GM21515 (cell line): ENCODE measurements around the gene FARS2.

ENCODE experiments used
- ATAC-seq: cut with Tn5 transposase; IDR thresholded peaks from one replicate; pipeline ENCODE4 v1.9.1; 2021; ENCODE audit not compliant: unreplicated experiment

Gene FARS2

DNA sequence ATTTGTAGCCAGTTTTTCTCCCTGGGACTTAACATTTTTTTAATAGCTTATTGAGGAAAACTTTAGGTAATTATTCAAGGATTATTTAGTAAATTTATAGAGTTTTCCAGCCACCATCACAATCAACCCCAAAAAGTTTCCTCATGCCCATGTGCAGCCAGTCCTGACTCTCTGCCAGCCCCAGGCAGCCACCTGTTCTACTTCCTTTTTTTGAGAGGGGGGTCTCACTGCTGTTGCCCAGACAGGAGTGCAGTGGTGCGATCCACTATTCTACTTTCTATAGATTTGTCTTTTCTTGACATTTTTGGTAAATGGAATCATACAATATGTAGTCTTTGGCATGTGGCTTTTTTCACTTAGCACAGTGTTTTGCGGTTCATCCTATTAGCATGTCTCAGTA lies 200.1 kb downstream of the FARS2 start:
- no peak for ATAC-seq

GRCh38 chr6:5462856-5463255 lies 201.5 kb downstream of the FARS2 start:
- ATAC-seq, result no peak

DNA sequence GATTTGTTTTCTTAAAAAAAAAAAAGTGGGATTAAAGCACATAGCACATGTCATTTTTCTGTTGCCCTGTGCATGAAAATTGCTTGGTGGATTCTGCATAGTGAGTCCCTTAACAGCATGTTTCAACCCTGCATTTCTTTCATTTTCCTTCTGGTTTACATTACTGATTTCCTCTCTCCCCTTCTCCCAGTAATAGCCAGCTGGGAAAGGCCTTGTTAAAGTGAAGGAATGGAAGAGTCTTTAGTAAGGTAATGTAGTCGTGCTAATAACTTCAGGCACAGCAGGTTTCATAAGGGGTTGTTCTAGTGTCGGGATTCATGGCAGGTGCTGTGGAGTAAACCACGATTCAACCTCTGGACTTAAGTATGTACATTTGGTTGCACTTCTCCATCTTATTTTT lies 202.4 kb downstream of the FARS2 start:
- ATAC-seq, result no peak

- no peak for ATAC-seq
These were observed 203.0 kb downstream of the FARS2 start for GRCh38 chr6:5464099-5464885.

- ATAC-seq, result no peak
These were observed 205.2 kb downstream of the FARS2 start for GRCh38 chr6:5466281-5467136.

DNA sequence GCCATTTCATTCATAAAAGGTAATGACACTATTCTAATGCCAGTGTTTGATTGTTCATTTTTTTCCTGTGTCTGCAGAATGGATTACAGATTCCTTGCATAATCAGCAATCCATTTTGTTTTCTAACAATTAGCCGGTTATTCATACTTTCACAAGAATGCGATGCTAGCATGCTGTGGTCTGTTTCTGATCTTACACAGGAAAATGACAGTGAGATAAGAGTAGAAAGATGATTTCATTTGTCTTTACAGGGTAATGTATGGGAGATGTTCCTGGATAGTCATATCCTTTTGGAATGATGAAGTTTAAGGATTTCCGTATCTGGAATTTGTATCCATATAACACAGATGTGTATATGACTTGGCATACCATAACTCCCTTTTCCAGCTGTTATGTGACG lies 207.3 kb downstream of the FARS2 start:
- no peak for ATAC-seq

DNA sequence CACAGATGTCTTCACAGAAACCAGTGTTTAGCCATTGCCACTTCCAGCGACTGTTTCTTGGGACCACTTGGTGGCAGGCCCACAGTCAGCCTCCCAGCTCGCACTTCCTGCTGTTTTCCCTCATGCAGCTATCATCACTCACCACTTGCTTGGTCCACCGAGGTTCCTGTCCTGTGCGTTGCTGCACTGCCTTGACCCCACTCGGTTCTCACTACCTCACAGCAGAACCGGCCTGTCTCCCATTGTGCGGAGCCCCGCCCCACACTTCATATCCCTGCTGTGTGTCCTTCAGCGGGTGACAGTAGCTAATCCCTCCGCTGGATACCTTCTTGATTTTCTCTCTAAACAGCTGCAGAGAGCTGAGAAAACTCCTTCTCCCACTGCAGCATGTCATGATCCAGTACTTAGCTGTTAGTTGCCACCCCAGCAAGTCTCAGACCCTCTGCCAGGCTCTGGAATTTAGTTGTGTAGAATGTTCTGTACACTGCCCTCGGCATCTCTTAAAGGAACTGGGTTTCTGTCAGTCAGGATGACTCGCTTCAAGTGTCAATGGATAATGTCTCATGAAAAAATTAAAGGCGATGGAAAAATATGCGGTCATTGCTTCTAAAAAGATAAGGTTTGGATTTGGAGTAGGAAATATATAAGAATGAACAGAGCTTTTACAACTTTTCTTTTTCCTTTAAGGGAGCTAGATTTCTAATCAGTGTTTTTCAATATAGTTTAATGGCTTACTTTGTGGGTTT lies 208.0 kb downstream of the FARS2 start:
- no peak for ATAC-seq

- peak; percentile 67 for ATAC-seq
These were observed 209.7 kb downstream of the FARS2 start for GRCh38 chr6:5471044-5471443.

DNA sequence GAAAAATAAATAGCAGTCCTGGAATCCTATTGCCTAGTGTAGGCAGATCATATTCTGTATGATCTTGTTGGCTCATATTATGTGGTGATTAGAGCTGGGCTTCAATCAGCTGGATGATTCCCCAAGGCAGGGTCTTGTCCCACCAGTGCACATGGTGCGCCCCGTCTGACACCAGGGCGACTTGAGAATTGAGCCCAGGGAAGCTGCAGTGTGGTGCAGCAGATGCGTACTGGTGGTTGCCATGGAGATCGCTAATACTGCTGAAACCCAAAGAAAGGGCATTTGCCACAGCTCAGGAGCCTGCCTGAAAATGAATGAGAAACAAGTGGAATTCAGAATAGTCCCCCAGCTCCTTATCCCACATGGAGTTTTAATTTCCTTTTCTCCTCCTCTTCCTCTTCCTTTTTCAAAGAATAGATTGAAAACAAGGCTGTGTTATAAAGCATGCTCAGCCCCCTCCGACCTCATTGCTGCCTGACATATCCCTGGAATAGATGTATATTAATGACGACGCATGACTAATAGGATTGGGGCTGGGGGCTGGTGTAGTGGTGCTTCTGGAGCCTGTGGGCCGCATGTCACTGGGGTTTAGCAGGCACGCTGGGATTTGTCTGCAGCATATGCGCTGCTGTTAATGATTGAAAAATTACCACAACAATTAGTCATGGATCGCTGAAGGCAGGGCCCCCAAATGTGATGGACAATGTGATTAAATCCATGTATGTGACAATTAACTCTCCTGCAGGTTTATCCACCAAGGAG lies 210.5 kb downstream of the FARS2 start:
- ATAC-seq, result no peak

DNA sequence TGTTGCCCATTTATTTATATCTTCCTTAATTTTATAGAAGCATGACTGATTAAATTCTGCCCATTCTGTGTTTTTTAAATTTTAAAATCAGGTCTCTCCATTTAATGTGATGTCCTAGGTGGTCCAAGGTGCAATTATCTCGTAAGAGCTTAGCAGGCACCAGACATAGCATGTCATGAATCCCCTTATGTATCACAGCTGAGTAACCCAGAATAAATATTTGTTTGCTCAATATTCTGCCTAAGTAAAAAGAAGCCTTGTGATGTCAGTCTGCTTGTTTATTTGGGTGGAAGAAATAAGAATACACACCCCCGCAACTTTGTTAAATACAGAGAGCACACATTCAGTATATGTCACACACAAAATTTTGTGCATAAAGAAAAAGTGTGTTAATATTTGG lies 211.3 kb downstream of the FARS2 start:
- no peak for ATAC-seq

DNA sequence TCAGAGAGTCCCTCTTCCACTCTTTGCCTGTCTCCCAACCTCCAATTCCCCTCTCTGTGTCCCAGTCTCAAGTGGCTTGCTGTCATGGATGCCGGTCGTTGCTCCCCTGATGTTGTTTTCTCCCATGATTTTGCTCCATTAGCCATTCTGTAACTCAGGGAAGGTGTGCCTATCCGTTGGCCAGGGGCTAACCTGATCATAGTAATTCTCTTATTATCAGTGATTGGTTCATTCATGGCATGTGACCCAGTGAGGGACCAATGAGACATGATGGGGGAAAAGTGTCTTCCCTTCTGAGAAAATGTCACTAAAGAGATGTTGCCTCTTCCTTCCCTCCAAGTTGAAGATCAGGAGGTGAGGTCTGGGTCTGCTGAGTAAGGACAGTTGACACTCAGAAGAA lies 214.5 kb downstream of the FARS2 start:
- ATAC-seq, result no peak

- ATAC-seq, result no peak
These were observed 217.1 kb downstream of the FARS2 start for GRCh38 chr6:5478380-5478779.

DNA sequence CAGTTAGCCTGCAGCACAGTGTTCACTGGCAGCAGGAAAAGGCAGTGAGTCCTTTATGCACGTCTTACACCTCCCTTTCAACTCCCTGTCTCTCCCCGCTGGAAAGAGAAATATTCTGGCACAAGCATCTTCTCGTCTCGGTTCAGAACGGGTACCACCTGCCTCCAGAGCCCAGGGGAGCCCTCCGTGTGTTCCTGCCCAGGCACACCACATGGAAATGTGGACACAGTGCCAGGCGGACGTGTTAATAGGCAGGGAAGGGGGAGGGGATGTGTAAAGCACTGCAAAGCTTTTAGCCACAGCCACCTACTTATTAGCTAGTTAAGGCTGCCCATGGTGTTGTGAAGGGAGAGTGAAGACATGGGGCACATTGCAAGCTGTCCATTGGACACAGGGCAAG lies 219.7 kb downstream of the FARS2 start:
- ATAC-seq, result no peak

DNA sequence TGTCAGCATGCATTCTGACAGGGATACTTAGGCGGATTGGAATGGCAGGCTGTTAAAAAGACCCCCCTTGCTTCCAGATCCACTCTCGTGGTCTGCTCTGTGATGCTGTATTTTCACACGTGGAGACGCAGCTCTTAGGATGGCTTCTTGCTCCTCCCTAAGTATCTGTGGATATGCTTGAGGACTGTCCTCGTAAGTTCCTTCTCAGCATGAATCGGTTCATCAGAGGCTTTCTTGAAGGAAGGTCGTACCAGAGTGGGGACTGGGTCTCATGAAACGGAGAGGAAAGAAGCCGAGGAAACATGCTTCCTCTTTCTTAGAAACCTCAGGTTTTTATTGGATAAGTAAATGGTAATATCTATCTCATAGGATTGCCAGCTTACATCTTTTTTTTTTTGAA lies 220.4 kb downstream of the FARS2 start:
- no peak for ATAC-seq

DNA sequence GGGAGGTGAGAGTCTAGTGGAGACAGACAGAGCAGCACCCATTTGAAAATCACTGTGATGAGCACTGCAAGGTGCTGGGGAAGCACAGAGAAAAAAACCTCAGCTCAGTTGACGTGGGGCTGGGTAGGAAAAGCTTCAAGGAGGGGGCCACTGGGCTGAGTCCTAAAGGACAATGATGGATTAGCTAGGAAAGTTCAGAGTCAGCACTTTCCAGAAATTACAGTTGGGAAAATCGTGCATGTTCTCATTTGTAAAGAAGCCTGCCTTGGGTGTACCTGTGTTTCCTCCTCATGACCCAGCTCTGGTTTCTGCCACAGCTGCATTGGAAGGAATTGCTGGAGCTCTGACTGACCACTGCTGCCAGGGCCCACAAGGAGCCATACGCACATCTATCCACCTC lies 221.3 kb downstream of the FARS2 start:
- no peak for ATAC-seq

DNA sequence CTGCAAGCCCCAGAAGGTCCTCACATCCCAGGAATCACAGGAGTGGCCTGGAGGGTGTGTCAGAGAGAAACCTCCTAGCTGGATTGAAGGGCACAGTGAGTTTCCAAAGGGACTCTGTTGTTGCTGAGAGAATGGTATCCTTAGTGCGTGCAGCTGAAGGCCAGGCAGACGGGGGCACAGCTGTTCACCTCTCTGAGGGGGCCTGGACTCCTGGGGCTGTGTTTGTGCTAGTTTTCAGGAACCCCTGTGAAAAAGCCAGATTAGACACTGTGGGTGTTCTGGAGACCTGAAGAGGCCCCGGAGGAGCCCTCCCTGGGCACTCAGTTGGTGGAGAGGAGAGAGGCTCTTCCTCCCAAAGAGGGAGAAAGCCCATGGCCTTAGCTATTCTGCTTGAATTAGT lies 223.4 kb downstream of the FARS2 start:
- ATAC-seq, result no peak

- ATAC-seq, result peak; percentile 89
These were observed 224.9 kb downstream of the FARS2 start for GRCh38 chr6:5486214-5486613.

GRCh38 chr6:5490501-5491069 lies 229.3 kb downstream of the FARS2 start:
- no peak for ATAC-seq

GRCh38 chr6:5492356-5492755 lies 231.0 kb downstream of the FARS2 start:
- no peak for ATAC-seq

DNA sequence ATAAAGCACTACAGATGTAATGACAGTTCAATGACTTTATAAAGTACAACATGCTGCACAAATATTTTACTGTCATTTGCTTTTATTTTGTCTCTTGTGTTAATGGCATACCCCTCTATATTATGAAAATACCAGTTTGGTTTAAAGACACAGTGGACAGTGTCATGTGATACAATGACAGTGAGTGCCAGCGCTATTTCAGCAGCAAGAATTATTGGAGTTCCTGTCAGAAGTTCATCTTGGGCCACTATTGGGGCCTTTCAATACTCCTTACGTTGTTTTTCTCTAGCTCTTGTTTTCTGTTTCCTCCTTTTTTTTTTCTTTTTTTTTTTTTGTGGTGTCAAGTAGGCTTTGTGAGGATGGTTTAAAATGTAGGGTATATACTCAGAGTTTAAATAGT lies 232.5 kb downstream of the FARS2 start:
- no peak for ATAC-seq
